HG03108 (cell line): ENCODE data around the gene LSM14B.
A peak's percentile ranks its signal among the peaks of the same experiment; 100 is the strongest.
"Not testable (repeated sequence)": the region's sequence is repeated elsewhere in the genome, so short reads cannot be mapped to it uniquely, and the experiment has no call there.

Experiments
- ATAC-seq: cut with Tn5 transposase; IDR thresholded peaks from one replicate; pipeline ENCODE4 v1.9.1; 2021; ENCODE audit warnings: moderate library complexity; ENCODE audit not compliant: unreplicated experiment

LSM14B gene

GRCh38 chr20:62121776-62122653 is at the start of gene LSM14B:
LSM14B (plus strand) TSS chr20:62122475; CDS start chr20:62122667, 192 bp downstream.
- ATAC-seq: peak; percentile 74

DNA sequence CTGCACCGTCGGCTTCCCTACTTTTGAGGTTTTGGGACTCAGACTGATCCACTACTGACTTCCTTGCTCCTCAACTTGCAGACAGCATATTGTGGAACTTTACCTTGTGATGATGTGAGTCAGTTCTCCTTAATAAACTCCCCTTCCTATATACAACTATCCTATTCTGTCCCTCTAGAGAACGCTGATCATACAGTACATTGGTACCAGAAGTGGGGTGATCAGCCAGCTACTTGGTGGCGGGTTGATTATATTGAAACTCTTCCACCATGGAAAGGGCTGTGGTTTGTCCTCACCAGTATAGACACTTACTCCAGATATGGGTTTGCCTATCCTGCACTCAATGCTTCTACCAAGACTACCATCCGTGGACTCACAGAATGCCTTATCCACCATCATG is 49.0 kb upstream of the LSM14B start:
- ATAC-seq: no peak

- no peak for ATAC-seq
Measured at GRCh38 chr20:62079166-62079565, 43.1 kb upstream of the LSM14B start.

DNA sequence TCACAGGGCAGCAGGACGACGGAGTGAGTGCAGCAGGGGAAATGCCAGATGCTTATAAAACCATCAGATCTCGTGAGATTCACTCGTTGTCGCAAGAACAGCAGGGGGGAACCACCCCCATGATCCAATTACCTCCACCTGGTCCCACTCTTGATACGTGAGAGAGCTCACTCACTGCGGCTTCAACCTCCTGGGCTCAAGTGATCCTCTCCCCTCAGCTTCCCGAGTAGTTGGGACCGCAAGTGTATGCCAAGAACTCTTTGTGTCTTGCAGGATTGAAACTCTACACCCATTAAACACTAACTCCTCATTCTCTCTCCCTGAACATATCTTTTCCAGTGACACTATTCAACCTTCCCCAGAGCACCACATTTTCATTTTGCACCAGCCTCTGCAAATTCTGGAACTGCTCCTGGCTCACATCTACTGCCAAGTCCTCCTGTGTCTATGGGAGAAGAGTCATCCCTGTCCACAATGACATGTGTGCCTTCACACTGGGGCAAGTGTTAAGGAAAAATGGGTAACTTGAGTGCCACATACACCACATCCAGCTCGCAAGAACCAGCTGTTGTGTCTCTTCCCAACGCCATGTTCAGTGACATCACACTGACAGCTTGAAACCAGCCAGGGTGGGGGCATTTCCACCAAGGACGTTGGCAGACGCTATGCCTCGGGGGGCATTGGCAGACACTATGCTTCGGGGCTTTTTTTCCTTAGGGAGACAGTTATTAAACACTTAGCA is 41.9 kb upstream of the LSM14B start:
- ATAC-seq: no peak

- ATAC-seq: no peak
Measured at GRCh38 chr20:62083312-62083711, 39.0 kb upstream of the LSM14B start.

GRCh38 chr20:62084224-62084623 is 38.1 kb upstream of the LSM14B start:
- ATAC-seq: not testable (repeated sequence)

GRCh38 chr20:62085206-62085605 is 37.1 kb upstream of the LSM14B start:
- no peak for ATAC-seq

DNA sequence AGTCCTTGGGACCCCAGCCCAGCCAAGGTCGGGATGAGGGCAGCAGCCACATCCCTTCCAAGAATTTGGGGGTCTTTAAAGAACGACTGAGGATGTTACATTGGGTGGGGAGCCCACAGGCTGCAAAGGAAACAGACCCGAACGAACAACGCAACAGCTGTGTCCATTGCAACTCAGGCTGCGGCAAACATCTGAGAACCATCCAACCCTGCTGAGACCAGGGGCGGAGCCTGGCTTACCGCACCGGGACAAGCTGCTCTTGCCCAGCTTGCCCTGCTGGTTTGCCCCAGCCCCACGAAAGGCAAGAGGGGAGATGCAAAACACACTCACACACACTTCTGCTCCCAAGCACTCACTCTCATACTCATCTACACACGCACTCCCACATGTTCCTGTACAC is 35.0 kb upstream of the LSM14B start:
- ATAC-seq: no peak

DNA sequence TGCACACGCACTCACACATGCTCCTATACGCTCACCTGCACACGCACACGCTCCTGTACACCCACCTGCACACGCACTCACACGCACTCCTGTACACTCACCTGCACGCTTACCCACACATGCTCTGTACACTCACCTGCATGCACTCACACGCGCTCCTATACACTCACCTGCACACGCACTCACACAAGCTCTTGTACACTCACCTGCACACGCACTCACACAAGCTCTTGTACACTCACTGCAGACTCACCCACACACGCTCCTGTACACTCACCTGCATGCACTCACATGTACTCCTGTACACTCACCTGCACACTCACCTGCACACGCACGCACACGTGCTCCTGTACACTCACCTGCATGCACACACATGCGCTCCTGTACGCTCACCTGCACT is 34.6 kb upstream of the LSM14B start:
- no peak for ATAC-seq

- no peak for ATAC-seq
Measured at GRCh38 chr20:62088258-62089127, 33.8 kb upstream of the LSM14B start.

- ATAC-seq: no peak
Measured at GRCh38 chr20:62089393-62089792, 32.9 kb upstream of the LSM14B start.

GRCh38 chr20:62096421-62097380 is 25.6 kb upstream of the LSM14B start:
- ATAC-seq: no peak

- ATAC-seq: no peak
Measured at GRCh38 chr20:62097881-62098407, 24.3 kb upstream of the LSM14B start.

GRCh38 chr20:62101078-62101477 is 21.2 kb upstream of the LSM14B start:
- ATAC-seq: no peak

DNA sequence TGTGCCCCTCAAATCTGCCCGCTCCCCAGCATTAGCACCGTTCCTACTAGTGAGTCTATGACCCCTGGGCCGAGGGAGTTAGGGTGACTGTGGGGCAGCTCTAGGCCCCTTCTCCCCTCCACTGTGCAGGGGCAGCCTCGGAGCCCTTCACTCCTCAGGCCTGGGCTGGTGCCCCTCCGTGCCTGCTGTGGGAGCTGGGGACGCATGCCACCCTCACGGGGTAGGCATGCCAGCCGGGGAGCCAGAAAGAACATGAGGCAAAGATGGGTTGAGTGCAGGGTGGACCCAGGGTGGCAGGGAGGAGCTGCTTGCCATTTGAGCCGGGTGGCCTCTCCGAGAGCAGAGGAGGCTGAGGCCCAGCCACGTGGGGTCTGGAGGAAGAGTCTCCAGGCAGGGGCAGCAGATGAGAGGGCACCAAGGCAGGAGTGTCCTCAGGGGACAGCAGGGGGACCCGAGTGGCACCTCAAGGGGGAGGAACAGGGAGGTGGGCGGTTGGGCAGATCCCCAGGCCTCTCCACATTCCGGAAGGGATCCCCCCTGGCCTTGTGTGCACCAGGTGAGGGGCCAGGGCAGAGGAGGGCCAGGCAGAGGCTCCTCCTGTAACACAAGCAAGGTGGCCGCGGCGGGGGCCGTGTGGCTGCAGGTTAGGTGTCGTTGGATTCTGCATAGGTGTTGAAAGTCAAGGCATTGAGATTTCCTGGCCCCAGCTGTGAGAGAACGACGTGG is 18.6 kb upstream of the LSM14B start:
- ATAC-seq: no peak

DNA sequence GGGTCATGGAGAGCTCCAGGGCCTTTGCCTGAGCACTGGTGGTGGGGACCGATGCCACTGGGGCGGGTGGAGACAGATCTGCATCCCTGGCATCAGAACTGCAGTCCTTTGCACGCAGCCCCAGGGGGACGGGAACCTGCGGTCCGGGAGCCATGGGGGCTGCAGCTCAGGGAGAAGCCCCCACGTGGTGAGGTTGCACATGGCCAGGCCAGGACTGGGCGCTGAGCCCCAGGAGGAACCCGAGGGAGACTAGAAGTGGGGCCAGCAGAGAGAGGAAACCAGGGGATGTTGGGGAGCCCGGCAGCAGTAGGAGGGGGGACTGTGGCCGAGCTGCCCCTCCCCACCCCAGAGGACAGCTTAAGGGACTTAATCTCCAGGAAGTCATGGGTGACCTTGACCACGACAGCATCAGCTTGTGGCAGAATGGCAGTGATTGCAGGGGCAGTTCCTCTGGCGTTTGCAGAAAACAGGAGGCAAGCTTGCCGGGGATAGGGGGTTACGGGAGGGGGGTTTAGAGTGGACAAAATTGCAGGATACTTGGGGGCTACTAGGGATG is 18.0 kb upstream of the LSM14B start:
- ATAC-seq: no peak

GRCh38 chr20:62104791-62105345 is 17.4 kb upstream of the LSM14B start:
- ATAC-seq: no peak

DNA sequence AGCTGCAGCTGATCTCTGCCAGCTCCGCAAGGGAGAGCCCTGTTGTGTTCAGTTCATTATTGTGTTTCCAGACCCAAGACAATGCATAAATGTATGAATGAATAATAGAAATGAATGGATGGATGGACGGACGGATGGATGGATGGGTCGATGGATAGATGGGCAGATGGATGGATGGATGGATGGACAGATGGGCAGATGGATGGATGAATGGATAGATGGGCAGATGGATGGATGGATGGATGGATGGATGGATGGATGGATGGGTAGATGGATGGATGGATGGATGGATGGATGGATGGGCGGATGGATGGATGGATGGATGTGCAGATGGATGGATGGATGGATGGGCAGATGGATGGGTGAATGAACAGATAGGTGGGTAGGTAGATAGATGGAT is 16.7 kb upstream of the LSM14B start:
- ATAC-seq: no peak

DNA sequence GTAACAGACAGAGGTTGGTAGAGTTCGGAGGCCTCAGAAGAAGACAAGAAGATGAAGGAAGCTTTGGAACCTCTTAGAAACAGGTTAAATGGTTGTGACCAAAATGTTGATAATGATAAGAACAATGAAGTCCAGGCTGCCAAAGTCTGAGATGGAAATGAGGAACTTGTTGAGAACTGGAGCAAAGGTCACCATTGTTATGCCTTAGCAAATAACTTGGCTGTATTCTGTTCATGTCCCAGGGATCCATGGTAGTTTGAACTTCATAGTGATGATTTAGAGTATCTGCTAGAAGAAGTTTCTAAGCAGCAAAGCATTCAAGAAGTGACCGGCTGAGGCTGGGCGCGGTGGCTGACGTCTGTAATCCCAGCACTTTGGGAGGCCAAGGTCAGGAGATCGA is 11.1 kb upstream of the LSM14B start:
- ATAC-seq: no peak
